DMS114 treated with DMSO at 0.1 percent for 48 hours (cell line): Measurements from ENCODE around the gene TRPM3.
"Not testable (repeated sequence)": the region's sequence is repeated elsewhere in the genome, so short reads cannot be mapped to it uniquely, and the experiment has no call there.

ENCODE experiments used
- DNase-seq: peaks from one replicate; lab custom pipeline; 2025; ENCODE audit not compliant: unreplicated experiment; lab: John Stamatoyannopoulos, UW

TRPM3 gene

GRCh38 chr9:71001780-71002386 lies 119.5 kb downstream of the TRPM3 start:
- no peak for DNase-seq

DNA sequence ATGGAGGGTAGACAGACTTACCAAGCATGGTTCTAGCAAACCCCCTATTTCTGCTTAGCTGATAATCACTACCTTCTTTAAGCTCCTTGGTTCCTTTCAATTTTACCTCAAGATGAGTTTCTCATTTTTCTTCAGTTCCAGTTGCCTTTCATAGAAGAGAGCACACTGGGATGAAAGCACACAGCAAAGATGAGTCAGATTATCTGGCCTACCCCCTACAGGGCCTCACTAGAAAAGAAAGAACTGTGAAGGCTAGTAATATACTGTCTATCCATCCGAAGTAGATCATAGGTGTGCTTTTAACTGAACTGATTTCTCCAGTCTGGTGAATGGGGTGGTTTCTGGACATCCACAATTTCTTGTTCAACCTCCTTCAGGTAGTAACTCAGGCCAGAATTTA lies 122.5 kb downstream of the TRPM3 start:
- DNase-seq, result no peak

DNA sequence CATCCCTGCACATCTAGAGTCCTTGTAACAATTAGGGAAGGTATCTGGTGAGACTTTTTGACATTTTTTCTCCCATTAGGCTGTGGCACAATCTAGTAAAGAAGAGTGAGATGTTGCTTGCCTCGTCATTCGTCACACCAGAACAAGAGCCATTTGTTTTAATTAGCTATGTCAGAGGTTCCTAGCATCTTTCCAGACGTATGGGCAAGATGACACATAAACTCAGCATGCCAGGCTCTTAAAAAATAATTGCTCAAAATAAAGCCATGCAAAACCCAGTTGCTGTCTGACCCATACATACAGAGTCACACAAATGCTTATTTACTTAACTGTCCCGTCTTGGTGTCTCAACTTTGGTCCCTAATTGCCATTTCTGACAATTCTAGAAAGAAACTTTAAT lies 125.9 kb downstream of the TRPM3 start:
- DNase-seq, result no peak

GRCh38 chr9:70994582-70994981 lies 126.8 kb downstream of the TRPM3 start:
- no peak for DNase-seq

DNA sequence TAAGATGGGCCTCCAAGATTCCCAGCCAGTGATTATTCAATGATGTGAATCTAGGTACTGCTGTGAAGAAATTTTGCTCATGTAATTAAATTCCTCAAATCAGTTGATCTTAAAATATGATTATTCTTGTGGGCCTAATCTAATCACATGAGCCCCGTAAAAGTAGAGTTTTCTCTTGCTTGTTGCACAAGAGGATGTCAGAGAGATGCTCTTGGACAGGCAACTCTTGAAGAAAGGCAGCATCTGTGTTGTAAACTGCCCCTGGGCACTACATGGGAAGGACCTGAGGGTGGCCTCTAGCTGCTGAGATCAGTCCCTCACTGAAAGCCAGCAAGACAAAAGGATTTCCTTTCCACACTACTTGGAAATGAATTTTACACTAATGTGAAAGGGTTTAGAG lies 132.9 kb downstream of the TRPM3 start:
- no peak for DNase-seq

GRCh38 chr9:70987986-70988385 lies 133.4 kb downstream of the TRPM3 start:
- no peak for DNase-seq

DNA sequence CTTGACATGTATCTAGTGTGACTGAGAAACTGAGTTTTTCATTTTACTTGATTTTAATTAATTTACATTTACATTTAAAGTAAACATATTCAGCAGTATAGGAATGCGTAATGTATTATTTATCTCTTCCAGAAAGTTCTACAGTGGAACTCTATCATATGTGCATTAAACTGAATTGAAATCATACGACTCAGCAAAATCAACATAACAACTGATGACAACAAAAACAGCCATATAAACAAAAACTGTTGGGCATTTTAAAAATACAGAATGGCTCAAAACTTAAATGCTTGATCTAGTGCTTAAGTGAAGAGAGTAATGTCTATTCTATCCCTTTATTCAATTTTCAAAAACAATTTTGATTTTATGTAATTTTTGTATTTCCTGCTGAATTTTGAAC lies 134.4 kb downstream of the TRPM3 start:
- no peak for DNase-seq

DNA sequence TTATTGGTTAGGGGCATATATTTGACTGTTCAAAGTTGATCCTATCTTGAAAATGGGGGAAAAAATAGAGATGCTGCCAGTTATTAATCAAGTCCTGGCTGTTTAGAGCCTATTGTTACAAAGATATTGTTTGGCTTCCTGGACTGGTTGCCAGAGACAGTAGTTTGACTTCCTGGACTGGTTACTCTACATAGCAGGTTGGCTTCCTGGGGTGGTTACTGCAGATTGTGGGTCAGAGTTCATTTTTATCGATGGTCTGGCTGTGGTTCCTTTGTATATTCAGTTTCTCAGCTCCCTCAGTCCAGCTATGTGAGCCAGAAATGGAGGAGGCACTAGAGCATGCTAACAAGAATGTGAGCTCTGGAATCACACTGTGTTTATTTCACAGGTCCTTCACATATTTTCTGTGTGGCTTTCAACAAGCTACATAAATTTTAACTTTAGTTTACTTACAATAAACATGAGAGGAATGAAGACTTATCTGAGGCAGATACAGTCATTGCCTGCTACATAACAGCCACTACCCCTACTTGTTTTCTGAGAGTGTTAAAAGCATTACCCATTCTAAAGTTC lies 137.6 kb downstream of the TRPM3 start:
- DNase-seq, result no peak

GRCh38 chr9:70981312-70981711 lies 140.1 kb downstream of the TRPM3 start:
- no peak for DNase-seq

- DNase-seq, result no peak
Observed at GRCh38 chr9:70979966-70980365, 141.5 kb downstream of the TRPM3 start.

- no peak for DNase-seq
Observed at GRCh38 chr9:70978085-70978484, 143.3 kb downstream of the TRPM3 start.

- DNase-seq, result no peak
Observed at GRCh38 chr9:70975821-70976220, 145.6 kb downstream of the TRPM3 start.

DNA sequence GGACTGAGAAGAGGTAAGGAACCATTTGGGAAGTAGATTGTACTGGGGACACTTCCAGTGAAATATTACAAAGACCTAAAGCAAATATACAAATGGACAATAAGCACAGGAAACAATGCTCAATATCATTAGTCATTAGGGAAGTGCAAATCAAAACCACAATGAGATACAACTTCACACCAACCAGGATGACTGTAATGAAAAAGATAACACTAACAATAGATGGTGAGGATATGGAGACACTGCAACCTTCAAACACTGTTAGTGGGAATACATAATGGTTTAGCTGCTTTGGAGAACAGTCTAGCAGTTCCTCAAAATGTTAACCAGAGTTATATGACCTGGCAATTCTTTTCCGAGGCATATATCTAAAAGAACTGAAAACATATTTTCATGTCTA lies 149.7 kb downstream of the TRPM3 start:
- no peak for DNase-seq

GRCh38 chr9:70966380-70966779 lies 155.0 kb downstream of the TRPM3 start:
- not testable (repeated sequence) for DNase-seq

DNA sequence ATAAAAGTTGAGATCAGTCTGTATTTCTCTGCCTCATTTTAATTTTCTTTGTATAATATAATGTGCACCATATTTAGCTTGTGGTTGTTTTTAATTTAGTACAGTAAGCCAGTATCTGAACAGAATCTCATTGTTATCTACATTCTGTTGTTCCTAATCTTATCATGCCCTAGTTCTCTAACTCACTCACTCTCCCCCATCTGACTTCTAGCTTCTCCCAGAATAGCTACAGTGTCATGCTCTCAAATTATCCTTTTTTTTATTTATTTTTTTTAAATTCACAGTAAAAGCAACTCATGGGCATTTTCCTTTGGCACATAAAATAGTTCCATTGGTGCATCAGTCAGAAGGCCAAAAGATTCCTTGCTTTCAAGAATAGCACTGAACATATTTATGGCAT lies 156.6 kb downstream of the TRPM3 start:
- DNase-seq, result no peak

DNA sequence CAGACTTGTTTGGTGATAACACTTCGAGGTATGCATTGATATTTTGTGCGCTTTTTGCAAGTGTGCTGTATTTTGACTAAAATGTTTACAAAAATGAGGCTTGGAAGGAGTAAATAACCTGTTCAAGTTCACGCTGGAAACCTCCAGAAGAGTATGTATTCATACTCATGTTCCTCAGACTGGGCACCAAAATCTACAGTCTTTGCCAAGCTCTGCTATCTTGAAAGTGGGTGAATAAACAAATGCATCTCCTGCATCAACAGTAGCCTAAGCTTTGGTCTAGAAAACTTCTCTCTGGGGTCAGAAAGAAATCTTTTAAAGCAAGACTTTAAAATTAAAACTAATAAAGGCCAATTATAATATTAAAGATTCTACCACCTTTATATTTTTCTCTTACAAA lies 157.9 kb downstream of the TRPM3 start:
- DNase-seq, result no peak

GRCh38 chr9:70962761-70963440 lies 158.5 kb downstream of the TRPM3 start:
- no peak for DNase-seq

GRCh38 chr9:70959366-70959765 lies 162.1 kb downstream of the TRPM3 start:
- no peak for DNase-seq

- no peak for DNase-seq
Observed at GRCh38 chr9:70954596-70955143, 166.8 kb downstream of the TRPM3 start.

GRCh38 chr9:70954126-70954525 lies 167.3 kb downstream of the TRPM3 start:
- DNase-seq, result no peak

DNA sequence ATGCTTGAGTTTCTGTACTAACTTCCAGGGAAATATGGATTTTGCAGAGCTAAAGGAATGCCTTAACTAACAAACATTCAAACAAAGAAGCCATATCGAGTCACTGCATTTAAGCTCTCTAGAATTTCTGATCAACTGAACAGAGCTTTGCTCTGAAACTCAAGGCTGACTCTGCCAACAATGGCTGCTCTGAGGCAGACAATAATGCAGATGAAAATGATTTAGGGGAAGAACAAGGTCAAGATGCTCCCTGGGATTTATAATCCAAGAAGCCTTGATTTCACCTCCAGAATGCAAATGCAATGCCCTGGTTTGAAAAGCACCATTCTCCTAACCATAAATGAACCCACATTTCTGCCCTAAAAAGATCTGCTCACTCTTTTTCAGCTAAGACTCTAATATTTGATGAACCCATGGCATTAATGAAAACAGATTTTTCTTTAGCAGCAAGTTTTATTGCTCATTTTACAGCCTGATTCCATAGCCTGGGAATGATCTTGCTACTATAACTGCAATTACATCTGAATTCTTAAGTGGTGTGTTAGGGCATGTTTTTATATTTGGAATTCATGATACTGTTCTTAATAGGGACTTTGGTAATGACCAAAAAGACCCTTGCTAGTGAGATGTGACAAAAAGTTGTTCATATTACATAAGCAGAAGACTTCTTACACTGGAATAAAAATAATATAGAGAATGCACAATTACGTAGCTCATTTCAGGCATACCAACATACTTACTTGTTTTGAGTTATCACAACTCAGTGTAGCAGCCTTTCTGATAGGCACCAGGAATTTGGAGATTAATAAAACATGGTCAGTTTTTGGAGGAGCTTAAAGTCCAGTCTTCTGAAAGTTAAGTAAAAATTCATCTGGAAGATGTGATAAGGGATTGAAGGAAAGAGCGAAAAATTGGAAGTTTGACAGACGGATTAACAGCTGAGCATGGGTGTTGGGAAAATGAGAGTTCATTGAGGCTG lies 169.4 kb downstream of the TRPM3 start:
- DNase-seq, result no peak
